ENCODE results near the gene CYBRD1.
"Not testable (repeated sequence)": the region's sequence is repeated elsewhere in the genome, so short reads cannot be mapped to it uniquely, and the experiment has no call there.

The CYBRD1 gene, protein sequence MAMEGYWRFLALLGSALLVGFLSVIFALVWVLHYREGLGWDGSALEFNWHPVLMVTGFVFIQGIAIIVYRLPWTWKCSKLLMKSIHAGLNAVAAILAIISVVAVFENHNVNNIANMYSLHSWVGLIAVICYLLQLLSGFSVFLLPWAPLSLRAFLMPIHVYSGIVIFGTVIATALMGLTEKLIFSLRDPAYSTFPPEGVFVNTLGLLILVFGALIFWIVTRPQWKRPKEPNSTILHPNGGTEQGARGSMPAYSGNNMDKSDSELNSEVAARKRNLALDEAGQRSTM

GRCh38 chr2:171522052-171522787 lies at the start of gene CYBRD1:
Gene CYBRD1 (plus strand): TSS chr2:171522474. CDS start chr2:171522546, 72 bp downstream.
- DNase-seq (ENCODE audit: low spot score) = peak; percentile 76

GRCh38 chr2:171475979-171476378 lies 46.3 kb upstream of the CYBRD1 start:
- DNase-seq (ENCODE audit: low spot score) = no peak

DNA sequence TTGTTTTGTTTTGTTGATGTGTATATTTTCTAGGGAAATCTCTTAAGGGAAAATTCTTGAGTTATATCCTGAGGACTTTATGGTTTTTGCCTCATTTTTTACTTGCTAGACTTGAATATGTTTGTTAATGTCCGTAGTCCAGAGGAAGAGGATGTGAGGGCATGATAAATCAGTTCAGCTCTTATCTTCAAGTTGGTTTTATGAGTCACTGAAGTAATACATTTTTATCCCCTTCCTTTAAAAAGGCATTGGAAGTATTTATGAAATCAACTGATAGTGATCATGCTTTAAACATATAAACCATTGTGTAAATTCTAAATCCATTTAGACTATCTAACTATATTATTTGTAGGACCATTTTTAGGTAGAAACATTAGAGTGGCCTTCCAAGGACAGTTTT lies 43.9 kb upstream of the CYBRD1 start:
- DNase-seq (ENCODE audit: low spot score) = peak; percentile 4

GRCh38 chr2:171479154-171479814 lies 43.0 kb upstream of the CYBRD1 start:
- no peak for DNase-seq (ENCODE audit: low spot score)

DNA sequence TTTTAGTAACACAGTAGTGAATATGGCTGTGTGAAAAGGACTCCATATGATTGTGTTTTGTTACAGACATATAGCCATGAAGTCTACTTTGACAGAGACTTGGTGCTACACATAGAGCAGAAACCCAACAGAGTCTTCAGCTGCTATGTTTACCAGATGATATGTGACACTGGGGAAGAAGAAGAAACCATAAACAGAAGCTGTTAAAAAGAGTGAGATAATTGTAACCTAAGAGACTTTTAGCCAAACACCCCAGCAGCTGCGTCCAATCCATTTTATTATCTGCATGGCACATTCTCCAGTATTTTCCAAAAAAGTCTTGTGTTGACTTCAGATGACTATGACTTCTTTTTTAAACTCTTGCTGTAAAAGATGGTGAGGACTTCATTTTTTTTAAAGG lies 41.4 kb upstream of the CYBRD1 start:
- DNase-seq (ENCODE audit: low spot score) = no peak

GRCh38 chr2:171482308-171482707 lies 40.0 kb upstream of the CYBRD1 start:
- DNase-seq (ENCODE audit: low spot score) = no peak

GRCh38 chr2:171482877-171483276 lies 39.4 kb upstream of the CYBRD1 start:
- DNase-seq (ENCODE audit: low spot score) = no peak

- no peak for DNase-seq (ENCODE audit: low spot score)
Measured at GRCh38 chr2:171483793-171484192, 38.5 kb upstream of the CYBRD1 start.

GRCh38 chr2:171485116-171485515 lies 37.2 kb upstream of the CYBRD1 start:
- DNase-seq (ENCODE audit: low spot score) = no peak

GRCh38 chr2:171487201-171487600 lies 35.1 kb upstream of the CYBRD1 start:
- DNase-seq (ENCODE audit: low spot score) = no peak

- no peak for DNase-seq (ENCODE audit: low spot score)
Measured at GRCh38 chr2:171487803-171488259, 34.4 kb upstream of the CYBRD1 start.

DNA sequence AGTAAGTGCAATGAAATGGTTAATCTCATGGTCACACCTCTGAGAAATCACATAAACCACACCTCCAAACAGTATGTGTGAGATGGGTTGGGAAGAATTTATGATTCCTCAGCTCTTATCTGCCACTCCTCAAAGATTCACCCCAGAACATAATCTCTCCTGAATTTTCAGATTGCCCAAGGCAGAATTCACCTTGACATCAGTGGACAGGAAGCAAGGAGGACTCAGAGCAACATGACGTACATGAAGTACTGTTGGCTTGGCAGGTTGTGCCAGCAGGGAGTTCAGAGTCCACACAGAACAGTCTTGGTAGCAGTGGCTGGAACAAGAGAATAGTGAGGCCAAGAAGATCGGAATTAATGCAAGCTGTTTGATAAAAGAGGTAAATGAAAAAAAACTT lies 31.7 kb upstream of the CYBRD1 start:
- DNase-seq (ENCODE audit: low spot score) = no peak

- no peak for DNase-seq (ENCODE audit: low spot score)
Measured at GRCh38 chr2:171491292-171491691, 31.0 kb upstream of the CYBRD1 start.

- DNase-seq (ENCODE audit: low spot score) = no peak
Measured at GRCh38 chr2:171492664-171493063, 29.6 kb upstream of the CYBRD1 start.

DNA sequence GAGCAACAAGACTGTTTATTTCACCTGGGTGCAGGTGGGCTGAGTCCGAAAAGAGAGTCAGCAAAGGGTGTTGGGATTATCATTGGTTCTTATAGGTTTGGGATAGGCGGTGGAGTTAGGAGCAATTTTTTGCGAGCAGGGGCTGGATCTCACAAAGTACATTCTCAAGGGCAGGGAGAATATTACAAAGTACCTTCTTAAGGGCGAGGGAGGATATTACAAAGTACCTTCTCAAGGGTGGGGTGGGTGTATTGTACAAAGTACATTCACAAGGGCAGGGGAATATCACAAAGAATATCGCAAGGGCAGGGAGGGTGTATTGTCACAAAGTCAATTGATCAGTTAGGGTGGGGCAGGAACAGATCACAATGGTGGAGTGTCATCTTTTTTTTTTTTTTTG lies 24.6 kb upstream of the CYBRD1 start:
- DNase-seq (ENCODE audit: low spot score) = not testable (repeated sequence)

- no peak for DNase-seq (ENCODE audit: low spot score)
Measured at GRCh38 chr2:171505374-171505773, 16.9 kb upstream of the CYBRD1 start.

GRCh38 chr2:171509945-171510731 lies 12.1 kb upstream of the CYBRD1 start:
- no peak for DNase-seq (ENCODE audit: low spot score)

DNA sequence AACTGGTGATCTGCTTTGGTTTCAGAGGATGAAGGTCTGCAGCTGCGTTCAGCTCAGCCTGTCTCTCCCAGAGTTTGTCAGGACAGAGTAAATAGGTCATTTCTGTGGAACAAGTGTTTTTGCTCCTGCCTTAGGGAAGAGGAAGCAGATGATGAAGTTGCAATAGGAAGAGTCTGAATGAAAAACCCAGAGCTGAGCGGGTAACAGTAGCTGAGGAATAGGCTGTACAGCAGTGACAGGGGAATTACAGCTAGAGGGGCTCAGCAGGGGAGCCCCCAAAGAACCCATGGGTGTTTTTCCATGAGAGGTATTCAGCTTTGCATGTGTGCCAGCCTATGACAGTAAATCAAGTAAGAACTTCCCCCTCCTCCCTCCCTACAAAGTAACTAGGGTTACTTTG lies 10.3 kb upstream of the CYBRD1 start:
- DNase-seq (ENCODE audit: low spot score) = no peak

GRCh38 chr2:171512683-171513195 lies 9.5 kb upstream of the CYBRD1 start:
- DNase-seq (ENCODE audit: low spot score) = no peak

DNA sequence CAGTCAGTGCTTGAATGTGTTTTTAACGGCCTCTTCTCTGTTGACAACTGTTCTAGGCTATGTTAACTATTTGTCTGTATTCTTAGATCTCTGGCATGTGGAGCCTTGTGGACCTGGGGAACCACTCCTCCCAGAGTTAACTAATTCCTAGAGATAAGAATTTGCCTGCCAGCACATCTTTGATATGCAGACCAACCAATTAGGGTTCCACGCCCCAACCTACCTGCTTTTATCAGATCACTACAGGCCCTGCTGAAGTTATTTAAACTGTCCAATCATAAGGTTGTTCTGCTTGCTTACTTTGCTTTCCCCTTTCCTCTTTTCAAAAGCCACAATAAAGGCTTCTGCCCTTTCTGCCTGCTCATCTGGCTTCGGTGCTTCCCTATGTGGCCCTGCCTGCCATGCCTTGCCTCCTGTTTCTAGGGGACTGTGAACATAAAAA lies 8.5 kb upstream of the CYBRD1 start:
- no peak for DNase-seq (ENCODE audit: low spot score)

DNA sequence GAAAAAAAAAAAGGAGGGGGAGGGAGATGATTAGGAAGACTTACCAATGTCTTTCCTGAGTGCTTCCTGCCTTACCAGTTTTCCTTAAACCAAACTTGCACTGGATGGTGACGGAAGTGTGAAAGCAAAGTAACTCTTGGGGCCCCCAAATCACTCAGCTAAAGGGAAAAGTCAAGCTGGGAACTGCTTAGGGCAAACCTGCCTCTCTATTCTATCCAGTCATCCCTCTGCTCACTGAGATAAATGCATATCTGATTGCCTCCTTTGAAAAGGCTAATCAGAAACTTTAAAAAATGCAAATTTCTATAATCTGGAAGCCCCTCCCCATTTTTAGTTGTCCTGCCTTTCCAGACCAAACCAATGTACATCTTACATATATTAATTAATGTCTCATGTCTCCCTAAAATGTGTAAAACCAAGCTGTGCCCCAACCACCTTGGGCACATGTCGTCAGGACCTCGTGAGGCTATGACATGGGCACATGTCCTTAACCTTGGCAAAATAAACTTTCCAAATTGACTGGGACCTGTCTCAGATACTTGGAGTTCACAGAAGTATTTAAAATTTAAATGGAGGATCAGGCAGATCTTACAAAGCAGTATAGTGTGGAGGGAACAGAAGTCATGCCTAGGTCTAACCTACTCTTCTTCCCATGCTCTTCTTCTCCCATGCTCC lies 7.2 kb upstream of the CYBRD1 start:
- DNase-seq (ENCODE audit: low spot score) = no peak
